CD8-positive, alpha-beta memory T cell (primary cell): ENCODE data around the gene TRAK1. TPM values are rescaled to one million over a fixed set of nuclear protein-coding genes. Genes with fewer than 3 reads are reported as not detected.

Experiments used
- CTCF ChIA-PET: fragments of 350-600 bp; sonication (Branson Sonifier 250); formaldehyde crosslinking; loops from one replicate; lab custom pipeline; 2021; ENCODE audit warnings: antibody characterized with exemption; lab: Charles Lee
- POLR2A ChIA-PET: fragments of 350-600 bp; sonication (Branson Sonifier 250); formaldehyde crosslinking; loops from one replicate; lab custom pipeline; 2021; ENCODE audit warnings: antibody characterized with exemption; lab: Charles Lee
- DNase-seq, 5 donors: peaks; one replicate each; pipeline versions ENCODE4 v3.0.0 to v3.0.0-alpha.2; 2020 to 2022; ENCODE audit warnings: mixed read lengths in 1 of 5
- H3K27ac ChIP-seq: one replicate; pipeline ENCODE4 v1.7.0; 2013; ENCODE audit warnings: low read depth, mild to moderate bottlenecking, low read length, moderate library complexity
- H3K27me3 ChIP-seq: 2 replicates; pipeline ENCODE4 v1.7.0; 2013; ENCODE audit warnings: low read length, mild to moderate bottlenecking; ENCODE audit not compliant: insufficient read depth, poor library complexity, severe bottlenecking
- H3K36me3 ChIP-seq: 2 replicates; pipeline ENCODE4 v1.7.0; 2013; ENCODE audit warnings: mild to moderate bottlenecking, low read length, moderate library complexity; ENCODE audit not compliant: insufficient read depth
- H3K4me1 ChIP-seq: 2 replicates; pipeline ENCODE4 v1.7.0; 2013; ENCODE audit warnings: mild to moderate bottlenecking, low read length, moderate library complexity; ENCODE audit not compliant: insufficient read depth
- H3K4me3 ChIP-seq: 2 replicates; pipeline ENCODE4 v1.7.0; 2013; ENCODE audit warnings: mild to moderate bottlenecking, low read length
- H3K9me3 ChIP-seq: 2 replicates; pipeline ENCODE4 v1.7.0; 2013; ENCODE audit warnings: mild to moderate bottlenecking, low read length
- H3K27ac Mint-ChIP-seq, 8 donors: one replicate each; pipeline ENCODE4 v1.8.0; 2020 to 2021; ENCODE audit warnings: mixed read lengths in 8 of 8, mild to moderate bottlenecking in 6 of 8, inconsistent platforms in 3 of 8, moderate library complexity in 3 of 8
- H3K27me3 Mint-ChIP-seq, 2 donors: one replicate each; pipeline ENCODE4 v1.8.0; 2020 to 2021; ENCODE audit warnings: mixed read lengths in 2 of 2, mild to moderate bottlenecking in 1 of 2, moderate library complexity in 1 of 2
- H3K36me3 Mint-ChIP-seq, 3 donors: one replicate each; pipeline ENCODE4 v1.8.0; 2020 to 2021; ENCODE audit warnings: mixed read lengths in 3 of 3, inconsistent platforms in 1 of 3, mild to moderate bottlenecking in 1 of 3
- H3K4me1 Mint-ChIP-seq, 3 donors: one replicate each; pipeline ENCODE4 v1.8.0; 2020 to 2021; ENCODE audit warnings: mixed read lengths in 3 of 3, inconsistent platforms in 1 of 3, mild to moderate bottlenecking in 1 of 3
- H3K4me3 Mint-ChIP-seq, 7 donors: one replicate each; pipeline ENCODE4 v1.8.0; 2020 to 2021; ENCODE audit warnings: mixed read lengths in 7 of 7, mild to moderate bottlenecking in 6 of 7, moderate library complexity in 4 of 7, inconsistent platforms in 2 of 7
- H3K9me3 Mint-ChIP-seq, 5 donors: one replicate each; pipeline ENCODE4 v1.8.0; 2020 to 2022; ENCODE audit warnings: mixed read lengths in 5 of 5, mild to moderate bottlenecking in 3 of 5, moderate library complexity in 2 of 5, inconsistent platforms in 1 of 5
- polyA plus RNA-seq: library from polyadenylated mRNA; unstranded; fragments of 300-500 nt; fragmentation: Illumina TruSeq; gene quantifications from one replicate; pipeline ENCODE4 v1.2.3, GENCODE V29; 2021
- total RNA-seq, 2 experiments: library from RNA; stranded (reverse); gene quantifications; one replicate each; pipeline ENCODE4 v1.2.3, GENCODE V29; 2021

The TRAK1 gene
- total and polyA plus RNA-seq, 3 experiments from 2014 or later, result 10.4 to 20.0 (median 19.7) TPM

- Histone ChIP-seq H3K36me3 (no peaks in the 10 kb centered on the region), H3K9me3 (no peaks in the 10 kb centered on the region), H3K4me1 (peaks cover 8% of the 10 kb centered on the region), H3K27me3 (no peaks in the 10 kb centered on the region), H3K4me3 (no peak overlapping the region), H3K27ac (no peak overlapping the region)
- DNase-seq, result no peak
- Mint-ChIP-seq H3K36me3 (peaks cover 0 to 4% (median 4%) of the 10 kb centered on the region in 3 donors), H3K27me3 (peaks cover 0 to 1% of the 10 kb centered on the region in 2 donors), H3K4me3 (no peak overlapping the region), H3K27ac (peak overlapping the region in 1 of 8 donors; percentile 9), H3K4me1 (peaks cover 24 to 61% (median 37%) of the 10 kb centered on the region in 3 donors), H3K9me3 (no peaks in the 10 kb centered on the region)
- ChIA-PET POLR2A (no interaction called here), CTCF (no interaction called here)
Measured at GRCh38 chr3:42051384-42052131, 39.6 kb upstream of the TRAK1 start.

DNA sequence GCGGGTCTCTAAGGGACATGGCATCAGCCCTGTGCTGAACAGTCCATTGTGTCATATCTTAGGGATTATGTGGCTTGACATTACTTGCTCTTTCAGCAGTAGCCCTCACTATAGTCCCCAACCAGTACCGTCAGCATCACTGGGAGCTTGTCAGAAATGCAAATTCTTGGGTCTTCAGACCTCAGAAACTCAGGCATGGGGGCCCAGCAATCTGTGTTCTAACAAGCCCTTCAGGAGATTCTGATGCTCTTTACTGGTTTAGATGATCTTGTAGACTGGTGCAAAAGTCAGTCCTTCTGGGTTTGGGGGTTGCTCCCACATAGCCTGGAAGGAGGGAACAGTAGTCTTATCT lies 39.0 kb upstream of the TRAK1 start:
- H3K4me1 Mint-ChIP-seq, result peaks cover 24 to 60% (median 36%) of the 10 kb centered on the region in 3 donors
- H3K9me3 Mint-ChIP-seq, result no peaks in the 10 kb centered on the region
- Histone ChIP-seq H3K9me3 (no peaks in the 10 kb centered on the region), H3K27ac (no peak overlapping the region), H3K4me1 (peaks cover 8% of the 10 kb centered on the region), H3K36me3 (no peaks in the 10 kb centered on the region), H3K4me3 (no peak overlapping the region), H3K27me3 (no peaks in the 10 kb centered on the region)
- no peak for DNase-seq
- no peak overlapping the region for H3K27ac Mint-ChIP-seq
- H3K4me3 Mint-ChIP-seq, result no peak overlapping the region
- POLR2A ChIA-PET, result no interaction called here
- H3K27me3 Mint-ChIP-seq, result peaks cover 0 to 1% of the 10 kb centered on the region in 2 donors
- peaks cover 0 to 4% (median 4%) of the 10 kb centered on the region in 3 donors for H3K36me3 Mint-ChIP-seq
- CTCF ChIA-PET, result no interaction called here

DNA sequence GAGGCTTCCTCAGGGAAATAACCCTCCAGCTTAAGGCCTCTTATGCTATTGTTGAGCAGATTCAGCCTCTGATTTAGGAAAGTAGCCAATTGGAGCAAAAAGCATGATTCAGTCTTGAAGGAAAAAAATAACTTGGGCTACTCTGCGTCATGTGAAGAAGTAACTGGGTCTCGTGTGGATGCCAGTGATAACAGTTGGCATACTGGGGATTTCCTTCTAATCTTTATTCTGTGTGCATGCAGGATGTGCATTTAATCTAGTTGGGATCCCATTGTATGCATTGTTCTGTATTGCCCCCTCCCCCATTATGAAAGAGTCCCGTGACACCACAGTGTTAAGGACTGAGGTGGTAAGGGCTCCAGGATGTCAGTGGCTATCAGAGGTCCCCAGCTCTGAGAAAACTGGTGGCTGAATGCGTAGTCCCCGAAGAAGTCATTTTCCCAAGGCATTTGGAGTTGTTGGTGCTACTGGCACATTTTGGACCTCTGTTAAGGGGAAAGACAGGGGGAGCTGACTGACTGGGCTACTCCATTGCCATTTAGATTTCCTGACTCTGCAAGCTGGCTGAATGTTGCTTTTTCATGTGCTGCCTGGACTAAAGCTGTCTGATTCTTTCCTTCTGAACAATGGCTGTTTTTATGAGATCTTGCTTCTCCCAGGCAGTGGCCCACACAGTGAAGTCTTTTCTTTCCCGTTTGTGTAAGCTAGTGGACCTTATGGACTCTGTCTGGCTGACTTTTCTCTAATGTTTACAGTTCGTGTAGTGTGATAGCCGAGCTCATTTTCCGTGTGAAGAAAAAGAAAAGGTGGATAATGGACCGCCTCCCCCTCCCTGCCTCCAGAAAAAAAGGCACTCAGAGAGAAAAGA lies 38.4 kb upstream of the TRAK1 start:
- Mint-ChIP-seq H3K36me3 (peaks cover 0 to 4% (median 4%) of the 10 kb centered on the region in 3 donors), H3K27ac (peak overlapping the region in 1 of 8 donors; percentile 61), H3K9me3 (no peaks in the 10 kb centered on the region), H3K4me1 (peaks cover 24 to 61% (median 33%) of the 10 kb centered on the region in 3 donors), H3K27me3 (peaks cover 0 to 1% of the 10 kb centered on the region in 2 donors), H3K4me3 (no peak overlapping the region)
- CTCF ChIA-PET, result interaction anchor here (1.4 kb wide), 1 partner anchor 24 kb away, joined by 3 read pairs; no protein-coding TSS in a partner anchor
- Histone ChIP-seq H3K27ac (no peak overlapping the region), H3K4me3 (no peak overlapping the region), H3K27me3 (no peaks in the 10 kb centered on the region), H3K36me3 (no peaks in the 10 kb centered on the region), H3K9me3 (no peaks in the 10 kb centered on the region), H3K4me1 (peaks cover 8% of the 10 kb centered on the region)
- POLR2A ChIA-PET, result no interaction called here
- no peak for DNase-seq

GRCh38 chr3:42053476-42053875 lies 37.7 kb upstream of the TRAK1 start:
- no peak overlapping the region for H3K27ac ChIP-seq
- H3K27ac Mint-ChIP-seq, result no peak overlapping the region
- H3K4me1 ChIP-seq, result peaks cover under 1% of the 10 kb centered on the region
- H3K27me3 Mint-ChIP-seq, result peaks cover 0 to 1% of the 10 kb centered on the region in 2 donors
- no peaks in the 10 kb centered on the region for H3K9me3 Mint-ChIP-seq
- no peaks in the 10 kb centered on the region for H3K36me3 ChIP-seq
- H3K4me3 Mint-ChIP-seq, result no peak overlapping the region
- peaks cover 18 to 57% (median 25%) of the 10 kb centered on the region in 3 donors for H3K4me1 Mint-ChIP-seq
- H3K4me3 ChIP-seq, result no peak overlapping the region
- POLR2A ChIA-PET, result no interaction called here
- H3K9me3 ChIP-seq, result no peaks in the 10 kb centered on the region
- H3K36me3 Mint-ChIP-seq, result peaks cover 0 to 4% (median 4%) of the 10 kb centered on the region in 3 donors
- CTCF ChIA-PET, result interaction anchor here (1.4 kb wide), 1 partner anchor 25 kb away, joined by 3 read pairs; no protein-coding TSS in a partner anchor
- no peak for DNase-seq
- H3K27me3 ChIP-seq, result no peaks in the 10 kb centered on the region

DNA sequence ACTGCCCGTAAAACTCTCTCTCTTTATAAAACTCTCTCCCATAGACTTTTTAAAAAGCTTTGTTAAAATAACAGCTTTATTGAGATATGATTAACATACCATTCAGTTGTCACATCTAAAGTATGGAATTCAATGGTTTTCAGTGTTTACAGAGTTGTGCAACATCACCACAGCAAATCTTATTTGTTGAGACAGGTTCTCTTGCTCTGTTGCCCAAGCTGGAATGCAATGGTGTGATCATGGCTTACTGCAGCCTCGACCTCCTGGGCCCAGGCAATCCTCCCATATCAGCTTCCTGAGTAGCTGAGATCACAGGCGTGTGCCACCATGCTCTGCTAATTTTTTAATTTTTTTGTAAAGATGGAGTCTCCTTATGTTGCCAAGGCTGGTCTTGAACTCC lies 35.9 kb upstream of the TRAK1 start:
- ChIA-PET CTCF (no interaction called here), POLR2A (no interaction called here)
- Mint-ChIP-seq H3K27ac (no peak overlapping the region), H3K27me3 (no peaks in the 10 kb centered on the region), H3K9me3 (no peaks in the 10 kb centered on the region), H3K4me1 (peaks cover 12 to 50% (median 16%) of the 10 kb centered on the region in 3 donors), H3K4me3 (no peak overlapping the region), H3K36me3 (peaks cover 1 to 4% (median 4%) of the 10 kb centered on the region in 3 donors)
- DNase-seq, result no peak
- H3K27ac ChIP-seq, result no peak overlapping the region
- H3K4me3 ChIP-seq, result no peak overlapping the region
- no peaks in the 10 kb centered on the region for H3K27me3 ChIP-seq
- no peaks in the 10 kb centered on the region for H3K36me3 ChIP-seq
- no peaks in the 10 kb centered on the region for H3K9me3 ChIP-seq
- H3K4me1 ChIP-seq, result no peaks in the 10 kb centered on the region

- CTCF ChIA-PET, result no interaction called here
- Mint-ChIP-seq H3K27me3 (no peaks in the 10 kb centered on the region), H3K4me1 (peaks cover 12 to 40% (median 16%) of the 10 kb centered on the region in 3 donors), H3K27ac (no peak overlapping the region), H3K36me3 (peaks cover 4 to 5% (median 4%) of the 10 kb centered on the region in 3 donors), H3K9me3 (no peaks in the 10 kb centered on the region), H3K4me3 (no peak overlapping the region)
- Histone ChIP-seq H3K27me3 (no peaks in the 10 kb centered on the region), H3K4me3 (no peak overlapping the region), H3K4me1 (no peaks in the 10 kb centered on the region), H3K36me3 (no peaks in the 10 kb centered on the region), H3K27ac (no peak overlapping the region), H3K9me3 (no peaks in the 10 kb centered on the region)
- POLR2A ChIA-PET, result no interaction called here
- no peak for DNase-seq
Measured at GRCh38 chr3:42056840-42057239, 34.3 kb upstream of the TRAK1 start.

DNA sequence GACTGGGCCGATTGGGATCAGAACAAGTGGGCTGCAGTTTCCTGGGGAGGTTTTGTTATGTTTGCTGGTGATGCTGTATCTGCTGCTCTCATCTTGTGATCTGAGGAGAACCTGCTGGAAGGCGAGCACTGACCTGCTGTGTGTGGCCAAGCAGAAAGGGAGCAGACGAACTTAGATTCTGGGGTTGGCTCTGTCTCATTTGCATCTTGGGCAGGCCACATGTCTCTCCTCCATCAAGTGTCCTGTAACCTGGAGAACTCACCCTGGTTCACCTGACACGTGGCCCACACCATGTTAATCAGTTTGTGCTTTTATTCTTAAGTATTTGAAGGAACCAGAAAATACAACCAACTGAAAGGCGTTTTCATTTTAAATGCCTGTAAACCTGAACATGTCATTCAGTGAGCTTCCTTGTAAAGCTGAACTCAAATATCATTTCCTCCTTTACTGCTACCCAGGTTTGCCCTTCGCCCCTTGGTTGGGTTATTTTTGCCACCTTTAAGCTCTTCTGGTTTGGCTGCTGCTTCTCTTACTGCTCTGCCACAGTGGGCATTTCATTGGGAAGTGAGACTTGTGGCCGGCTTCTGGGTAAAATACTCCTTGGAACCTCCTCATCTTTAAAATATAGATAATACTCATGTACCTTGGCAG lies 33.5 kb upstream of the TRAK1 start:
- Mint-ChIP-seq H3K27ac (peak overlapping the region in 3 of 8 donors; percentile 11 to 44 (median 18)), H3K27me3 (no peaks in the 10 kb centered on the region), H3K9me3 (no peaks in the 10 kb centered on the region), H3K4me3 (no peak overlapping the region), H3K4me1 (peaks cover 12 to 45% (median 22%) of the 10 kb centered on the region in 3 donors), H3K36me3 (peaks cover 4 to 5% (median 4%) of the 10 kb centered on the region in 3 donors)
- no peaks in the 10 kb centered on the region for H3K9me3 ChIP-seq
- CTCF ChIA-PET, result no interaction called here
- H3K4me3 ChIP-seq, result no peak overlapping the region
- no peaks in the 10 kb centered on the region for H3K4me1 ChIP-seq
- POLR2A ChIA-PET, result interaction anchor here (0.6 kb wide), 1 partner anchor 8 kb away, joined by 3 read pairs; no protein-coding TSS in a partner anchor
- H3K36me3 ChIP-seq, result no peaks in the 10 kb centered on the region
- no peak overlapping the region for H3K27ac ChIP-seq
- no peak for DNase-seq
- H3K27me3 ChIP-seq, result no peaks in the 10 kb centered on the region
